Type B pancreatic cell (in vitro differentiated cells): ENCODE results near the gene TRDN. TPM values are rescaled to one million over a fixed set of nuclear protein-coding genes. Genes with fewer than 3 reads are reported as not detected.

Source experiments
- DNase-seq: peaks from one replicate; pipeline ENCODE4 v3.0.0; 2021; ENCODE audit warnings: mixed read lengths; ENCODE audit not compliant: unreplicated experiment; ENCODE audit errors: extremely low spot score
- H3K27ac Mint-ChIP-seq: 2 replicates; pipeline ENCODE4 v1.8.0; 2021; ENCODE audit warnings: mild to moderate bottlenecking, mixed read lengths
- H3K27me3 Mint-ChIP-seq: 2 replicates; pipeline ENCODE4 v1.8.0; 2021; ENCODE audit warnings: mixed read lengths
- H3K36me3 Mint-ChIP-seq: 2 replicates; pipeline ENCODE4 v1.8.0; 2021; ENCODE audit warnings: mixed read lengths
- H3K4me1 Mint-ChIP-seq: one replicate; pipeline ENCODE4 v1.8.0; 2021; ENCODE audit warnings: mixed read lengths; ENCODE audit not compliant: unreplicated experiment
- H3K4me3 Mint-ChIP-seq: 2 replicates; pipeline ENCODE4 v1.8.0; 2021; ENCODE audit warnings: mild to moderate bottlenecking, mixed read lengths
- H3K9me3 Mint-ChIP-seq: 2 replicates; pipeline ENCODE4 v1.8.0; 2021; ENCODE audit warnings: mixed read lengths
- CTCF ChIP-seq: fragments of 200-600 bp; sonication (generic); conservative IDR thresholded peaks from 2 replicates; pipeline ENCODE4 v1.5.0; 2021; ENCODE audit warnings: antibody characterized with exemption, mild to moderate bottlenecking
- total RNA-seq: library from RNA; stranded (reverse); gene quantifications from 2 replicates; pipeline ENCODE4 v1.2.1, GENCODE V29; 2021; ENCODE audit warnings: low replicate concordance

The TRDN gene
- total RNA-seq, 1 donor from 2014 or later = 0.34 TPM

GRCh38 chr6:123211777-123212545 lies 424.8 kb downstream of the TRDN start:
- Mint-ChIP-seq H3K27ac (no peak overlapping the region), H3K4me3 (no peak overlapping the region)

GRCh38 chr6:123210645-123211044 lies 426.1 kb downstream of the TRDN start:
- Mint-ChIP-seq H3K36me3 (no peaks in the 10 kb centered on the region), H3K27me3 (no peaks in the 10 kb centered on the region), H3K27ac (no peak overlapping the region), H3K4me1 (no peaks in the 10 kb centered on the region), H3K9me3 (peaks cover 4% of the 10 kb centered on the region), H3K4me3 (no peak overlapping the region)
- DNase-seq = no peak
- no peak for TF ChIP-seq CTCF

More at GRCh38 chr6:123211777-123212545, 424.8 kb downstream of the TRDN start:
- Mint-ChIP-seq H3K9me3 (peaks cover 4% of the 10 kb centered on the region), H3K36me3 (no peaks in the 10 kb centered on the region), H3K4me1 (no peaks in the 10 kb centered on the region), H3K27me3 (no peaks in the 10 kb centered on the region)
- DNase-seq = no peak
- TF ChIP-seq CTCF = no peak

GRCh38 chr6:123207967-123208510 lies 428.7 kb downstream of the TRDN start:
- Mint-ChIP-seq H3K36me3 (no peaks in the 10 kb centered on the region), H3K4me1 (no peaks in the 10 kb centered on the region), H3K4me3 (no peak overlapping the region), H3K27me3 (no peaks in the 10 kb centered on the region), H3K27ac (no peak overlapping the region), H3K9me3 (peaks cover 4% of the 10 kb centered on the region)
- no peak for TF ChIP-seq CTCF
- no peak for DNase-seq

GRCh38 chr6:123203928-123204327 lies 432.8 kb downstream of the TRDN start:
- DNase-seq = no peak
- no peak for TF ChIP-seq CTCF
- no peaks in the 10 kb centered on the region for H3K27me3 Mint-ChIP-seq
- no peaks in the 10 kb centered on the region for H3K4me1 Mint-ChIP-seq
- H3K36me3 Mint-ChIP-seq = no peaks in the 10 kb centered on the region
- H3K9me3 Mint-ChIP-seq = peaks cover 6% of the 10 kb centered on the region
- no peak overlapping the region for H3K4me3 Mint-ChIP-seq
- H3K27ac Mint-ChIP-seq = no peak overlapping the region

- no peak for DNase-seq
- no peak overlapping the region for H3K4me3 Mint-ChIP-seq
- no peak for TF ChIP-seq CTCF
- H3K27me3 Mint-ChIP-seq = no peaks in the 10 kb centered on the region
- H3K9me3 Mint-ChIP-seq = peaks cover 6% of the 10 kb centered on the region
- no peak overlapping the region for H3K27ac Mint-ChIP-seq
- no peaks in the 10 kb centered on the region for H3K36me3 Mint-ChIP-seq
- H3K4me1 Mint-ChIP-seq = no peaks in the 10 kb centered on the region
Observed at GRCh38 chr6:123201869-123202372, 434.8 kb downstream of the TRDN start.
